Stimulated activated naive CD8-positive, alpha-beta T cell treated with anti-CD3 and anti-CD28 coated beads, Interleukin-15, amount 100 ng/mL, for 72 hours (primary cell): ENCODE measurements around the gene PHRF1.

Experiments
- ATAC-seq: fragments of 150-1000 bp; cut with Tn5 transposase; 2 replicates; pipeline ENCODE4 v1.10.0; 2021; ENCODE audit warnings: mild to moderate bottlenecking, moderate library complexity
- DNase-seq, 2 donors: peaks; one replicate each; pipeline ENCODE4 v3.0.0; 2021 to 2022
- H3K27ac Mint-ChIP-seq, 2 donors: one replicate each; pipeline ENCODE4 v1.8.0; 2022; ENCODE audit warnings: mild to moderate bottlenecking in 2 of 2, mixed read lengths in 2 of 2, moderate library complexity in 2 of 2
- H3K27me3 Mint-ChIP-seq: one replicate; pipeline ENCODE4 v1.8.0; 2022; ENCODE audit warnings: mixed read lengths
- H3K4me1 Mint-ChIP-seq: one replicate; pipeline ENCODE4 v1.8.0; 2022; ENCODE audit warnings: mild to moderate bottlenecking, mixed read lengths
- H3K4me3 Mint-ChIP-seq, 2 donors: one replicate each; pipeline ENCODE4 v1.8.0; 2022; ENCODE audit warnings: mild to moderate bottlenecking in 2 of 2, mixed read lengths in 2 of 2, moderate library complexity in 1 of 2
- H3K9me3 Mint-ChIP-seq, 2 donors: one replicate each; pipeline ENCODE4 v1.8.0; 2022; ENCODE audit warnings: mixed read lengths in 2 of 2

The PHRF1 gene

GRCh38 chr11:551596-551995 is 24.7 kb upstream of the PHRF1 start:
- Mint-ChIP-seq H3K27ac (peak overlapping the region in 1 of 2 donors; percentile 34), H3K4me3 (no peak overlapping the region), H3K9me3 (no peaks in the 10 kb centered on the region), H3K4me1 (peaks cover 16% of the 10 kb centered on the region), H3K27me3 (peaks cover 9% of the 10 kb centered on the region)
- ATAC-seq (no peak), DNase-seq (no peak)

- no peak overlapping the region for H3K27ac Mint-ChIP-seq
- H3K4me1 Mint-ChIP-seq = peaks cover 18% of the 10 kb centered on the region
- H3K4me3 Mint-ChIP-seq = no peak overlapping the region
- peaks cover 27% of the 10 kb centered on the region for H3K27me3 Mint-ChIP-seq
- no peaks in the 10 kb centered on the region for H3K9me3 Mint-ChIP-seq
- DNase-seq = no peak
- no peak for ATAC-seq
Observed at GRCh38 chr11:553083-553987, 22.9 kb upstream of the PHRF1 start.

DNA sequence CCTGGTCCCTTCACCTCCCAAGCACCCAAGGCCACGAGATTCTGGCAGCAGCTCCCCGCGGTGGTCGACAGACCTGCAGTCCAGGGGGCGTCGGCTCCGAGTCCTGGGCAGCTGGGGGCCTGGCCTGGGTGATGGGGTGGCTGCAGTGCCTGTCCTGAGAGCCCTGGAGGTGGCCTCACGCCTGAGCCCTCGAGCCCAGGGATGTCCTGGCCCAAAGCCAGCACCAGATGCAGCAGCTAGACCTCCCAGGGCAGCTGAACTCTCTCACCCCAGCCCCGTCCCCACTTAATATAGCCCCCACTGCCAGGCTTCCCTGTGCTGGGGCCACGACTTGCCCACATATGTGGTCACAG is 22.3 kb upstream of the PHRF1 start:
- Mint-ChIP-seq H3K4me1 (peaks cover 15% of the 10 kb centered on the region), H3K27me3 (peaks cover 27% of the 10 kb centered on the region), H3K27ac (no peak overlapping the region), H3K9me3 (no peaks in the 10 kb centered on the region), H3K4me3 (peak overlapping the region in 1 of 2 donors; percentile 50)
- DNase-seq (no peak), ATAC-seq (no peak)

GRCh38 chr11:554428-555226 is 21.6 kb upstream of the PHRF1 start:
- H3K4me3 Mint-ChIP-seq = peak overlapping the region; percentile 39 to 61
- H3K27ac Mint-ChIP-seq = no peak overlapping the region
- DNase-seq = peak; percentile 70 to 71

DNA sequence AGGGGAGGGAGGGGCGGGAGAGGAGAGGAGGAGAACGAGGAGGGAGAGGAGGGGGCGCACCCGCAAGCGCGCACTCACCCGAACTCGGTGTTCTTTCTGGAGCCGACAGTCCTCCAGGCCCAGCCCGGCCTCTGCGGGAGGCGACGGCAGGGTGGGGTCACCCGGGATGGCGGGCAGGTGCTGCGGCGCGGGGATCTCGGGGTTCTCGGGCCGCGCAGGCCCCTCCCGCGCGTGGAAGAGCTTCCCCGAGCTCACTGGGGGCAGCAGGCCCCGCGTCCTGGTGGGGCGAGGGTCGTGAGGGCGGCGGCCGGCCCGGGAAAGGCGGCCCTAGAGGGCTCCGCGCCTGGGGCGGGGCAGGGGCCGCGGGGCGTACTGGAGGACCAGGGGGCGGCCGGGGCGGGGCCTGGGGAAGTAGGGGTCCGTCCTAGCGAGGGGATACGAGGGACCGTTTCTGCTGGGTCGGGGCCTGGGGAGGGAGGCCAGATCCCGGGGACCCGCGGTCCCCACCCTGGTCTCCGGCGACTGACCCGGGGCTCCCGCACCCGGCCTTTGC is 21.0 kb upstream of the PHRF1 start:
- H3K27ac Mint-ChIP-seq = no peak overlapping the region
- peaks cover 27% of the 10 kb centered on the region for H3K27me3 Mint-ChIP-seq
- ATAC-seq (no peak), DNase-seq (no peak)
- H3K9me3 Mint-ChIP-seq = no peaks in the 10 kb centered on the region
- H3K4me1 Mint-ChIP-seq = peaks cover 27% of the 10 kb centered on the region
- peak overlapping the region in 1 of 2 donors; percentile 31 for H3K4me3 Mint-ChIP-seq

More at GRCh38 chr11:554428-555226, 21.6 kb upstream of the PHRF1 start:
- ATAC-seq = peak; percentile 68
- H3K9me3 Mint-ChIP-seq = no peaks in the 10 kb centered on the region
- peaks cover 27% of the 10 kb centered on the region for H3K27me3 Mint-ChIP-seq
- H3K4me1 Mint-ChIP-seq = peaks cover 21% of the 10 kb centered on the region

DNA sequence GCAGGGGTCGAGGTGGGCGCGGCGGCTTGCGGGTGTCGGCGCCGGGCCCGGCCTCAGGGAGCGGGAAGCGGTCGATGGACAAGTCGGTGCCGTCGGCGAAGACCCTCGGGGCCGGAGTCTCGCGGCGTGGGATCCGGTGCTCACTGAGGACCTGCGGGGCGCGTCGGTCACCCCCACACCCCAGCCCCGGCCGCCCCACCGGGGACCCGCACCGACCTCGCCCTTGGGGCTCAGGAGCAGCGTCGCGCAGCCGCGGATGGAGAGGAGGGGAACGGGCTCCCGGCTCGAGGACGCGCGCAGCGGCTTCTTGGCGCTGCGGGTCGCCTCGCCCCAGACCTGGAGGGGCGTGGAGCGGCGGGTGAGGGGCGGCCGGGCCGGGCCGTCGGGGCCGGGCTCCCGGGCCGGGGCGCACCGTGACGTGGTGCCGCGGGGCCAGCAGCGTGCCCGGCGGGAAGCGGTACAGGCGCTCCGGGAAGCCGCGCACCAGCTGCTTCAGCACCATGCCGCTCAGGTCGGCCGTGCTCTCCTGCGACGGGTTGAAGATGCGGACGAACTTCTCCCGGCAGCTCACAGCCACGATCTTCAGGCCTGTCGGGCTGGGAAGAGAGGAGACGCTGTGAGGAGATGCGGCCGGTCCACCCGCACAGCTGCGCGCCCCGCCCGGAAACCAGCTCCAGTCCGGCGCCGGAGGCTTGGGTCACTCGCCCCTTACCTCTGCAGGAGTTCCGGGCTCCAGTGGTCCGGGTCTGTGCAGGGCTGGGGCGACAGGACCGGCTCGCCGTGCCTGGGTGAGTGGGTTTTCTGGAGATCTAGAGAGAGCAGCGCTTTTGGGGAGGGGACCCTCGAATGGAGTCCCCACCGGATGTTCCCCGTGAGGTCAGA is 20.2 kb upstream of the PHRF1 start:
- Mint-ChIP-seq H3K4me3 (peak overlapping the region in 1 of 2 donors; percentile 44), H3K9me3 (no peaks in the 10 kb centered on the region), H3K27ac (no peak overlapping the region), H3K4me1 (peaks cover 29% of the 10 kb centered on the region), H3K27me3 (peaks cover 27% of the 10 kb centered on the region)
- ATAC-seq (no peak), DNase-seq (peak in 1 of 2 donors; percentile 46)

GRCh38 chr11:556662-557256 is 19.5 kb upstream of the PHRF1 start:
- Mint-ChIP-seq H3K27me3 (peaks cover 27% of the 10 kb centered on the region), H3K9me3 (no peaks in the 10 kb centered on the region), H3K27ac (peak overlapping the region in 1 of 2 donors; percentile 71), H3K4me1 (peaks cover 35% of the 10 kb centered on the region), H3K4me3 (peak overlapping the region in 1 of 2 donors; percentile 44)
- no peak for ATAC-seq
- DNase-seq = no peak

GRCh38 chr11:557328-558132 is 18.7 kb upstream of the PHRF1 start:
- H3K27me3 Mint-ChIP-seq = peaks cover 27% of the 10 kb centered on the region
- H3K9me3 Mint-ChIP-seq = no peaks in the 10 kb centered on the region
- ATAC-seq (no peak), DNase-seq (no peak)
- H3K4me1 Mint-ChIP-seq = peaks cover 38% of the 10 kb centered on the region
- no peak overlapping the region for H3K4me3 Mint-ChIP-seq
- no peak overlapping the region for H3K27ac Mint-ChIP-seq

DNA sequence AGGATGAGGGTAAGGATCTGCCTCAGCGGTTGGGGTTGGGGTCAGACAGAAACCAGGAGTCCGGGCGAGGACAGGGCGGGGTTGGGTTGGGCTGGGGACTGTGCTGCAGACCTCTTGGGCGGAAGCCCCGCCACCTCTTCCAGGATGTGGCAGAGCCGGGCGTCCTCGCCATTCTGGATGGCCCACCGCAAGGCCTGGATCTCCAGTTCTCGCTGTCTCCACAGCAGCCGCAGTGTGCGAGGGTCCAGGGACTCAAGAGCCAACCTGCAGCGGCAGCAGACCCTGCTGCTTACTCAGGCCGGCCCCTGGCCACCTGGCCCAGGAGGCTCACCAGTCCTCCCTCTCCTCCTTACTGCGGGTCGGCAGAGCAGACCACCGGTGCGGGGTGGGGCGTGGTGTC is 17.8 kb upstream of the PHRF1 start:
- Mint-ChIP-seq H3K27me3 (peaks cover 27% of the 10 kb centered on the region), H3K9me3 (no peaks in the 10 kb centered on the region), H3K4me1 (peaks cover 41% of the 10 kb centered on the region), H3K27ac (no peak overlapping the region), H3K4me3 (no peak overlapping the region)
- no peak for ATAC-seq
- no peak for DNase-seq

- no peak for ATAC-seq
- peak overlapping the region in 1 of 2 donors; percentile 29 for H3K4me3 Mint-ChIP-seq
Observed at GRCh38 chr11:559020-559620, 17.1 kb upstream of the PHRF1 start.

DNA sequence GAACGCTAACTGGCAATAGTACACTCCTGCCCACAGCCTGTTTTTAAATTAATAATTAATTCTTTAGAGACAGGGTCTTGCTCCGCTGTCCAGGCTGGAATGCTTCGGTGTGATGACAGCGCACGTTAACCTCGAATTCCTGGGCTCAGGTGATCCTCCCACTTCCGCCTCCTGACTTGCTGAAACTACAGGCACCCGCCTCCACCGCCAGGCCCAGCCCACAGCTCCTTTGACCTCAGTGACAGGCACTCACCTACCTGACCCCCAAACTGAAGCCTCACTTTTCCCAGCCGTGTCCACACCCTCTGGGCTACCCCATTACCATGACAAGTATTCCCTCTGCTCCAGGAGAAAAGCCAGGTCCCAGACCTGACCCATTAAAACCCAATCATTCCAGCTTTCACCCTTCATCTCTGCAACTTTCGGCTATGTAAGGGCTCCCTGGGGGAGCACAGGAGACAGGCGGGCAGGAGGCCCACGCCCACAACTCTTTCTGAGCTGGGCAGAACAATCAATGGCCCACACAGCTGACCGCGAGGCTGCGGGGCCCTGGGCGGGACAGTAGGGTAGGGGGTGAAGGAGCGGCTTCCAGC is 16.5 kb upstream of the PHRF1 start:
- peak overlapping the region; percentile 66 to 95 for H3K4me3 Mint-ChIP-seq
- no peaks in the 10 kb centered on the region for H3K9me3 Mint-ChIP-seq
- H3K4me1 Mint-ChIP-seq = peaks cover 47% of the 10 kb centered on the region
- no peak for DNase-seq
- peak overlapping the region in 1 of 2 donors; percentile 48 for H3K27ac Mint-ChIP-seq
- H3K27me3 Mint-ChIP-seq = peaks cover 27% of the 10 kb centered on the region
- no peak for ATAC-seq

More at GRCh38 chr11:559020-559620, 17.1 kb upstream of the PHRF1 start:
- DNase-seq = no peak
- Mint-ChIP-seq H3K9me3 (no peaks in the 10 kb centered on the region), H3K27me3 (peaks cover 27% of the 10 kb centered on the region), H3K27ac (no peak overlapping the region), H3K4me1 (peaks cover 45% of the 10 kb centered on the region)

- H3K27ac Mint-ChIP-seq = peak within 1 kb of the TSS in 1 of 2 donors; percentile 93
- H3K27me3 Mint-ChIP-seq = peaks cover 27% of the 10 kb centered on the region
- ATAC-seq = peak; percentile 87
Observed at GRCh38 chr11:560305-561147, 15.7 kb upstream of the PHRF1 start, which contains the start of the genes LMNTD2 and RASSF7. Gene LMNTD2 (minus strand): TSS chr11:560738. CDS start chr11:560716, 22 bp downstream. Gene RASSF7 (plus strand): TSS chr11:560970. CDS start chr11:561769, 799 bp downstream.

More at GRCh38 chr11:560305-561147, 15.7 kb upstream of the PHRF1 start, which contains the start of the genes LMNTD2 and RASSF7:
- H3K9me3 Mint-ChIP-seq = no peaks in the 10 kb centered on the region
- peak within 1 kb of the TSS; percentile 91 to 95 for H3K4me3 Mint-ChIP-seq
- peak; percentile 93 to 94 for DNase-seq
- H3K4me1 Mint-ChIP-seq = peaks cover 47% of the 10 kb centered on the region
